HG03095 (cell line): ENCODE results near the gene ATP9B.

ENCODE experiments used
- ATAC-seq: cut with Tn5 transposase; IDR thresholded peaks from one replicate; pipeline ENCODE4 v1.9.1; 2021; ENCODE audit warnings: moderate library complexity; ENCODE audit not compliant: unreplicated experiment

Gene ATP9B, protein sequence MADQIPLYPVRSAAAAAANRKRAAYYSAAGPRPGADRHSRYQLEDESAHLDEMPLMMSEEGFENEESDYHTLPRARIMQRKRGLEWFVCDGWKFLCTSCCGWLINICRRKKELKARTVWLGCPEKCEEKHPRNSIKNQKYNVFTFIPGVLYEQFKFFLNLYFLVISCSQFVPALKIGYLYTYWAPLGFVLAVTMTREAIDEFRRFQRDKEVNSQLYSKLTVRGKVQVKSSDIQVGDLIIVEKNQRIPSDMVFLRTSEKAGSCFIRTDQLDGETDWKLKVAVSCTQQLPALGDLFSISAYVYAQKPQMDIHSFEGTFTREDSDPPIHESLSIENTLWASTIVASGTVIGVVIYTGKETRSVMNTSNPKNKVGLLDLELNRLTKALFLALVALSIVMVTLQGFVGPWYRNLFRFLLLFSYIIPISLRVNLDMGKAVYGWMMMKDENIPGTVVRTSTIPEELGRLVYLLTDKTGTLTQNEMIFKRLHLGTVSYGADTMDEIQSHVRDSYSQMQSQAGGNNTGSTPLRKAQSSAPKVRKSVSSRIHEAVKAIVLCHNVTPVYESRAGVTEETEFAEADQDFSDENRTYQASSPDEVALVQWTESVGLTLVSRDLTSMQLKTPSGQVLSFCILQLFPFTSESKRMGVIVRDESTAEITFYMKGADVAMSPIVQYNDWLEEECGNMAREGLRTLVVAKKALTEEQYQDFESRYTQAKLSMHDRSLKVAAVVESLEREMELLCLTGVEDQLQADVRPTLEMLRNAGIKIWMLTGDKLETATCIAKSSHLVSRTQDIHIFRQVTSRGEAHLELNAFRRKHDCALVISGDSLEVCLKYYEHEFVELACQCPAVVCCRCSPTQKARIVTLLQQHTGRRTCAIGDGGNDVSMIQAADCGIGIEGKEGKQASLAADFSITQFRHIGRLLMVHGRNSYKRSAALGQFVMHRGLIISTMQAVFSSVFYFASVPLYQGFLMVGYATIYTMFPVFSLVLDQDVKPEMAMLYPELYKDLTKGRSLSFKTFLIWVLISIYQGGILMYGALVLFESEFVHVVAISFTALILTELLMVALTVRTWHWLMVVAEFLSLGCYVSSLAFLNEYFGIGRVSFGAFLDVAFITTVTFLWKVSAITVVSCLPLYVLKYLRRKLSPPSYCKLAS

GRCh38 chr18:79068937-79069716 lies at the start of gene ATP9B:
TSS of gene ATP9B (plus strand) at chr18:79069394. CDS start at chr18:79069411, 17 bp downstream.
- peak; percentile 84 for ATAC-seq

DNA sequence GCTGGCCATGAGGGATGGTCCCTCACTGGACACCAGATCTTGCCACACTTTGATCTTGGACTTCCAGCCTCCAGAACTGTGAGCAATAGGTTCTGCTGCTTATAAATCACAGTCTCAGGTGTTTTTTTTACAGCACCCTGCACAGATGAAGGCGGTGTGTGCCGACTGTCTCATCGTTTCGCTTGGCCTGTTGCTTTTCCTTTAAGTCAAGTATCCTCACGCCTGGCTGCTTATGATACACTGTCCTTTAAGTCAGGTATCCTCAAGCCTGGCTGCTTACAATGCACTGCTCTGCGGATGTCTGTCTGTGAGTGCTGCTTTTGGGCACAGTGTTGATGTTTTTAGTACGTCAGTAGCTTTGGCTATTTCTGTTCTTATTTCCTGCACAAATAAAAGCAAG lies 49.3 kb upstream of the ATP9B start:
- no peak for ATAC-seq

GRCh38 chr18:79022603-79023002 lies 46.6 kb upstream of the ATP9B start:
- no peak for ATAC-seq

- ATAC-seq, result no peak
These were observed 42.7 kb upstream of the ATP9B start for GRCh38 chr18:79026491-79026890.

DNA sequence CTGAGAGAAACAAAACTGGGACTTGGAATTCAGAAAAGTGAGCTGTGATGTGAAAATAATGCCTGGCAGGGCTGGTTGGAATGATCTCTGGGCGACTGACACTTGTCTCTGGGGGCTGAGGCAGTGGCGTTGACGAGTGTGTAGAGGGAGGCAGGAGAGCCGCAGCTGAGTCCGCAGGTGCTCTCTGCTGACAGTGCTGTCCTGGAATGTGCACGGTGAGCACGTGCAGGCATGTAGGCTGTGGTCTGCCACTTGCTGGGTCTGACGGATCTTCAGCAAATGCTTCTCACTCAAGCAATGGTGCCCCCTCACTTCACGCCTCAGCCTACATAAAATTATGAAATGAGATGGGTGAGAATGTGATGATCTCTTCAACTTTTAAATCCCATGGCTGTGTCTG lies 38.5 kb upstream of the ATP9B start:
- ATAC-seq, result no peak

- ATAC-seq, result no peak
These were observed 26.9 kb upstream of the ATP9B start for GRCh38 chr18:79042276-79042675.

GRCh38 chr18:79043288-79043687 lies 25.9 kb upstream of the ATP9B start:
- no peak for ATAC-seq

- ATAC-seq, result no peak
These were observed 22.7 kb upstream of the ATP9B start for GRCh38 chr18:79046522-79046921.

DNA sequence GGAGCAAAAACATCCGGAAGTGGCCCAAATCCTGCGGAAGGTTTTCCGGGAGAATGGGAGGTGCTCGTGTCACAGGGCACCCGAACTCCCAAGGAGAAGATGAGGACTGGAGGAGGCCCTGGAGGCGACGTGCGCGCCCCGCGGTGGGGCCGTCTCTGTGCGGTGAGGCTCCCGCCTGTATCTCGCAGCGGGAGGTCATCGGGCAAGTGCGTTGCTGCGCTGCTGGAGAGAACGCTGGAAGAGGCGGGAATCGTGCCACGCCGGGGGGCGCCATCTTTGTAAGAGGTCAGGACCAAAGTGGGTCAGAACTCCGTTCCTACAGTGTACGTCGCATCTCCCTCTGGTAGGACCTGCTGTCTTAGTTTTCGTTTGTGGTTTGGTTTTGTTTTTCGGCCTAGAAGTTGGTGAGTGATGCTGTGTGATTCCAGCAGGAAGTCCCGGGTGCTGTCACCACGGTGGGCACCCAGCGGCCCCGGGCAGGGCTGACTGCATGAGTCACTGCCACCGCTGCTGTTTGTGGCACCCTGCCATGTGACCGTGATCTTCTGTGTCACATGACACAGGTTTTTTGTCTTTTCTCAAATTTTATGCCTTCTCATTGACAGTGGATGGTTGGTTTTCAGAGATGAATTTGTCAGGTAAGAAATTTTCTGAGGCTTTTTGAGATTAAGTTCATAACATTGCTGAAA lies 21.5 kb upstream of the ATP9B start:
- no peak for ATAC-seq

GRCh38 chr18:79048245-79048632 lies 21.0 kb upstream of the ATP9B start:
- ATAC-seq, result no peak

GRCh38 chr18:79049506-79049905 lies 19.7 kb upstream of the ATP9B start:
- no peak for ATAC-seq

DNA sequence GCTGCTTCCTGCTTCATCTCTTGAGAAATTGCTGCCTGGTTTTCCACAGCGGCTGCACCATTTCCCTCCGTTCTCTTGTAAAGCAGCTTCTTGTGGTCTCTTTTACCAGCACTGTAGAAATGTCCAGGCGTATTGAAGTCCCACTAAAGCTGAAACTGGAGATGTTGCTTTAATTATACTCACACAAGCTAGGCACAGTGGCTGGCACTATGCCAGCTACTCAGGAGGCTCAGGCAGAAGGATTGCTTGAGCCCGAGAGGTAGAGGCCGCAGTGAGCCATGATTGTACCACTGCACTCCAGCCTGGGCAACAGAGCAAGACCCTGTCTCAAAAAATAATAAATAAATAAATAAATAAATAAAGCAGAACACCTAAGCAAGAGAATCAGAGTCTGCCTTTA lies 19.2 kb upstream of the ATP9B start:
- no peak for ATAC-seq

GRCh38 chr18:79056827-79057367 lies 12.3 kb upstream of the ATP9B start:
- ATAC-seq, result no peak

GRCh38 chr18:79058007-79058406 lies 11.2 kb upstream of the ATP9B start:
- no peak for ATAC-seq

- ATAC-seq, result no peak
These were observed 6.4 kb upstream of the ATP9B start for GRCh38 chr18:79062806-79063205.

GRCh38 chr18:79064228-79064627 lies 5.0 kb upstream of the ATP9B start:
- ATAC-seq, result no peak

- ATAC-seq, result no peak
These were observed 3.4 kb upstream of the ATP9B start for GRCh38 chr18:79065802-79066201.

- no peak for ATAC-seq
These were observed 1.6 kb upstream of the ATP9B start for GRCh38 chr18:79067611-79068010.

DNA sequence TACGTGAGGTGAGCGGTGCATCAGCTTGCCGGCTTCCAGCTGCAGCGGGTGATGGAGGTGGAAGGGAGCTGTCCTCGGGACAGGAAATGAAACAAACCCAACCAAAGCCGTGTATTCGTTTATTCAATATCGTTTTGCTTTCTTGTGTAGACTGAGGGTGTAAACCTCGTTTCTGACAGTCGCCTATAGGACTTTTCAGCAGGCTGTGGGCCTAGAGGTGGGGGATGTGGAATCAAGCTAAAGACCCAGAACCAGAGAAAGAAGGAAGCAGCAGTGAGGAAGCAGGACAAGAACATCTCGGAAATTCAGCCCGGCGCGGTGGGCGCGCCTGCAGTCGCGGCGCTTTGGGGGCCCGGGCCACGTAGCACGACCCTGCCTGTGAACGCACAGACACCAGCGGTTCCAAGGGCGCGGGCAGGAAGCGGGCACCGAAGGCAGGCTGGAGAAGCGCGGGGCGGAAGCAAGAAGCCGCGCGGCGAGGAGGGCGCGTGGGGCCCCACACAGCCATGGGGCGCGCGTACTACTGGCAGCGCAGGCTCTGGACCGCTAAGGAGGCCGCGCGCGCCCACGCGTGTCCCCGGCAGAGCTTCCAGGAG lies 755 bp upstream of the ATP9B start:
- ATAC-seq, result no peak
